GM23338 (cell line): Measurements from ENCODE around the gene ATN1. TPM values are rescaled to one million over a fixed set of nuclear protein-coding genes. Genes with fewer than 3 reads are reported as not detected.
A peak's percentile ranks its signal among the peaks of the same experiment; 100 is the strongest.

Source experiments
- ATAC-seq: fragments of 200-7000 bp; cut with Tn5 transposase; 3 replicates; pipeline ENCODE4 v1.9.1; 2020
- DNase-seq: peaks from one replicate; pipeline ENCODE4 v3.0.0-alpha.2; 2015; ENCODE audit warnings: low spot score
- H2AFZ ChIP-seq: fragments of 200-600 bp; sonication (generic); 2 replicates; pipeline ENCODE4 v1.8.0; 2016; ENCODE audit warnings: antibody characterized with exemption, mild to moderate bottlenecking, moderate library complexity
- H3F3A ChIP-seq: fragments of 200-600 bp; sonication (generic); replicated peaks from 2 replicates; pipeline ENCODE4 v1.8.0; 2017; ENCODE audit warnings: antibody characterized with exemption, mixed run types, low read depth
- H3K27ac ChIP-seq: fragments of 200-600 bp; sonication (generic); 2 replicates; pipeline ENCODE4 v1.6.1; 2016; ENCODE audit warnings: low read depth
- H3K27me3 ChIP-seq: fragments of 200-600 bp; sonication (generic); 2 replicates; pipeline ENCODE4 v1.8.0; 2016; ENCODE audit warnings: mild to moderate bottlenecking, mixed run types, moderate library complexity; ENCODE audit not compliant: insufficient read depth
- H3K36me3 ChIP-seq: fragments of 200-600 bp; sonication (generic); 2 replicates; pipeline ENCODE4 v1.8.0; 2016; ENCODE audit warnings: mild to moderate bottlenecking; ENCODE audit not compliant: insufficient read depth
- H3K4me1 ChIP-seq: fragments of 200-600 bp; sonication (generic); 2 replicates; pipeline ENCODE4 v1.8.0; 2016; ENCODE audit warnings: mild to moderate bottlenecking, moderate library complexity; ENCODE audit not compliant: insufficient read depth
- H3K4me2 ChIP-seq: fragments of 200-600 bp; sonication (generic); 2 replicates; pipeline ENCODE4 v1.7.1; 2017; ENCODE audit warnings: mixed run types
- H3K4me3 ChIP-seq: fragments of 200-600 bp; sonication (generic); 2 replicates; pipeline ENCODE4 v1.6.1; 2016; ENCODE audit warnings: mixed run types
- H3K79me2 ChIP-seq: fragments of 200-600 bp; sonication (generic); replicated peaks from 2 replicates; pipeline ENCODE4 v1.8.0; 2017; ENCODE audit warnings: mild to moderate bottlenecking; ENCODE audit not compliant: insufficient read depth
- H3K9me2 ChIP-seq: fragments of 200-600 bp; sonication (generic); 2 replicates; pipeline ENCODE4 v1.8.0; 2017; ENCODE audit not compliant: insufficient read depth
- H4K20me1 ChIP-seq: fragments of 200-600 bp; sonication (generic); replicated peaks from 2 replicates; pipeline ENCODE4 v1.8.0; 2017; ENCODE audit warnings: mild to moderate bottlenecking; ENCODE audit not compliant: insufficient read depth
- H3K27ac Mint-ChIP-seq: 2 replicates; pipeline ENCODE4 v1.8.0; 2020; ENCODE audit warnings: inconsistent platforms, mild to moderate bottlenecking, moderate library complexity, mixed read lengths
- H3K27me3 Mint-ChIP-seq: 3 replicates; pipeline ENCODE4 v1.8.0; 2022; ENCODE audit warnings: low read depth, mild to moderate bottlenecking, moderate library complexity, mixed read lengths, inconsistent platforms; ENCODE audit not compliant: insufficient read depth, poor library complexity
- H3K36me3 Mint-ChIP-seq: 3 replicates; pipeline ENCODE4 v1.8.0; 2021; ENCODE audit warnings: low read depth, mild to moderate bottlenecking, inconsistent platforms, moderate library complexity, mixed read lengths
- H3K4me1 Mint-ChIP-seq: 3 replicates; pipeline ENCODE4 v1.8.0; 2020; ENCODE audit warnings: mild to moderate bottlenecking, inconsistent platforms, mixed read lengths
- H3K4me3 Mint-ChIP-seq: 3 replicates; pipeline ENCODE4 v1.8.0; 2021; ENCODE audit warnings: moderate library complexity, mild to moderate bottlenecking, inconsistent platforms, mixed read lengths
- H3K9me3 Mint-ChIP-seq: 3 replicates; pipeline ENCODE4 v1.8.0; 2020; ENCODE audit warnings: moderate library complexity, mild to moderate bottlenecking, inconsistent platforms, mixed read lengths
- CTCF ChIP-seq, 2 experiments: fragments of 200-600 bp in 1 of 2; sonication (generic) in 1 of 2; conservative IDR thresholded peaks; 2 replicates each; pipeline versions ENCODE4 v1.5.1 to v1.6.1; 2016 to 2017; ENCODE audit warnings: antibody characterized with exemption in 2 of 2, low read depth in 2 of 2, mild to moderate bottlenecking in 2 of 2, moderate library complexity in 1 of 2
- EZH2 ChIP-seq: fragments of 200-600 bp; sonication (generic); IDR thresholded peaks from one replicate; pipeline ENCODE4 v1.8.0; 2017; ENCODE audit warnings: antibody characterized with exemption, mild to moderate bottlenecking, low read depth; ENCODE audit not compliant: unreplicated experiment
- EZH2phosphoT487 ChIP-seq: fragments of 200-600 bp; sonication (generic); IDR thresholded peaks from one replicate; pipeline ENCODE4 v1.8.1; 2018; ENCODE audit warnings: antibody characterized with exemption; ENCODE audit not compliant: unreplicated experiment
- POLR2AphosphoS5 ChIP-seq: IDR thresholded peaks from 2 replicates; pipeline ENCODE4 v1.6.1; 2016; ENCODE audit warnings: antibody characterized with exemption, low read depth
- REST ChIP-seq: IDR thresholded peaks from one replicate; pipeline ENCODE4 v1.6.1; 2018; ENCODE audit warnings: antibody characterized with exemption; ENCODE audit not compliant: unreplicated experiment
- ZNF114 ChIP-seq: fragments of 250-450 bp; sonication (Bioruptor Pico); IDR thresholded peaks from 2 replicates; pipeline ENCODE4 v1.5.0; 2020; ENCODE audit warnings: mild to moderate bottlenecking, moderate library complexity
- polyA plus RNA-seq: library from polyadenylated mRNA; unstranded; fragments of >200 nt; fragmentation: Nextera tagmentation; extraction: Ambion mirVana; gene quantifications from 2 replicates; pipeline ENCODE4 v1.2.1, GENCODE V29; 2016
- total RNA-seq: library from RNA; depleted of rRNA; stranded (reverse); fragments of >200 nt; shearing (Covaris generic); gene quantifications from 2 replicates; pipeline ENCODE4 v1.2.3, GENCODE V29; 2014

Gene ATN1
- total and polyA plus RNA-seq, 2 experiments from 2014 or later: 27.2 to 49.6 TPM

GRCh38 chr12:6962285-6963015 is 34.7 kb downstream of the ATN1 start:
- Histone ChIP-seq H4K20me1 (peaks cover 4% of the 10 kb centered on the region; the same call in 1 of the 2 replicates), H3K27ac (peak overlapping the region; percentile 91), H3K9me2 (no peaks in the 10 kb centered on the region), H3F3A (peaks cover 45% of the 10 kb centered on the region), H3K79me2 (peaks cover 21% of the 10 kb centered on the region), H3K4me1 (peaks cover 38% of the 10 kb centered on the region), H3K36me3 (peaks cover 15% of the 10 kb centered on the region), H3K27me3 (no peaks in the 10 kb centered on the region), H3K4me3 (peak overlapping the region; percentile 95), H2AFZ (peak overlapping the region; percentile 83), H3K4me2 (peak overlapping the region; percentile 98)
- TF ChIP-seq CTCF (conservative IDR thresholded peaks at IDR 0.05; ENCODE audit: low read depth in 2 of 2) (0 out of 4 replicates have a peak, but pooled peaks of 1 of the 2 experiments have one; percentile 11), REST (no peak)
- Mint-ChIP-seq H3K27me3 (peaks cover 25% of the 10 kb centered on the region), H3K36me3 (peaks cover 35% of the 10 kb centered on the region), H3K4me3 (peak overlapping the region; percentile 86), H3K27ac (peak overlapping the region; percentile 98), H3K9me3 (no peaks in the 10 kb centered on the region), H3K4me1 (peaks cover 51% of the 10 kb centered on the region)
- peak; percentile 58 for DNase-seq
- ATAC-seq: peak; percentile 9

GRCh38 chr12:6963016-6963731 is 35.4 kb downstream of the ATN1 start:
- H3K4me2 ChIP-seq: peak overlapping the region; percentile 98
- H3K36me3 ChIP-seq: peaks cover 21% of the 10 kb centered on the region
- peaks cover 43% of the 10 kb centered on the region for H3K36me3 Mint-ChIP-seq
- peaks cover 28% of the 10 kb centered on the region for H3K79me2 ChIP-seq
- H2AFZ ChIP-seq: peak overlapping the region; percentile 83
- H3K4me3 Mint-ChIP-seq: peak overlapping the region; percentile 86
- peaks cover 25% of the 10 kb centered on the region for H3K27me3 Mint-ChIP-seq
- TF ChIP-seq POLR2AphosphoS5 (peak; percentile 82), EZH2phosphoT487 (no peak), ZNF114 (no peak), EZH2 (no peak)
- peaks cover 51% of the 10 kb centered on the region for H3K4me1 Mint-ChIP-seq
- H3K4me1 ChIP-seq: peaks cover 38% of the 10 kb centered on the region
- H3K27me3 ChIP-seq: no peaks in the 10 kb centered on the region
- H3K4me3 ChIP-seq: peak overlapping the region; percentile 95
- DNase-seq (peak; percentile 95), ATAC-seq (peak; percentile 60)
- H3K27ac Mint-ChIP-seq: peak overlapping the region; percentile 98
- H3K9me3 Mint-ChIP-seq: no peaks in the 10 kb centered on the region
- peak overlapping the region; percentile 91 for H3K27ac ChIP-seq
- peaks cover 4% of the 10 kb centered on the region; the same call in 1 of the 2 replicates for H4K20me1 ChIP-seq
- H3F3A ChIP-seq: peaks cover 52% of the 10 kb centered on the region
- no peaks in the 10 kb centered on the region for H3K9me2 ChIP-seq
